Keratinocyte (primary cell): ENCODE measurements around the gene SRD5A1. TPM values are rescaled to one million over a fixed set of nuclear protein-coding genes. Genes with fewer than 3 reads are reported as not detected.

Experiments used
- DNase-seq: peaks from one replicate; pipeline ENCODE4 v3.0.0-alpha.2; 2011; ENCODE audit warnings: low read depth, missing footprints, low spot score
- FAIRE-seq: peaks from 2 replicates; lab custom pipeline; 2011; peaks lifted over from hg19 to GRCh38; lab: Jason Lieb, UNC
- H2AFZ ChIP-seq: 2 replicates; pipeline ENCODE4 v1.6.0; 2012; ENCODE audit warnings: low read length, control low read depth, inconsistent platforms; ENCODE audit not compliant: control insufficient read depth
- H3K27ac ChIP-seq: 2 replicates; pipeline ENCODE4 v1.5.1; 2011; ENCODE audit warnings: low read length; ENCODE audit not compliant: control insufficient read depth, insufficient read depth
- H3K27me3 ChIP-seq: 3 replicates; pipeline ENCODE4 v1.6.0; 2011; ENCODE audit warnings: low read length; ENCODE audit not compliant: control insufficient read depth, insufficient read depth; ENCODE audit errors: extremely low read depth
- H3K36me3 ChIP-seq, 2 experiments: 2 replicates in 1 of 2; 3 replicates in 1 of 2; pipeline ENCODE4 v1.5.1; 2011; ENCODE audit warnings: low read length in 2 of 2, mild to moderate bottlenecking in 1 of 2; ENCODE audit not compliant: control insufficient read depth in 2 of 2, insufficient read depth in 2 of 2; ENCODE audit errors: extremely low read depth in 1 of 2
- H3K4me1 ChIP-seq: 3 replicates; pipeline ENCODE4 v1.5.1; 2011; ENCODE audit warnings: low read length; ENCODE audit not compliant: control insufficient read depth, insufficient read depth; ENCODE audit errors: extremely low read depth
- H3K4me2 ChIP-seq: 3 replicates; pipeline ENCODE4 v1.6.0; 2011; ENCODE audit warnings: low read depth, low read length; ENCODE audit not compliant: control insufficient read depth, insufficient read depth; ENCODE audit errors: extremely low read depth
- H3K4me3 ChIP-seq, 3 experiments: fragments of 200-600 bp in 1 of 3; sonication (generic) in 1 of 3; 2 replicates in 2 of 3; 3 replicates in 1 of 3; pipeline ENCODE4 v1.5.1; 2011 to 2016; ENCODE audit warnings: low read length in 3 of 3, mild to moderate bottlenecking in 3 of 3, control low read depth in 2 of 3, inconsistent platforms in 1 of 3, low read depth in 1 of 3, mixed read lengths in 1 of 3, mixed run types in 1 of 3, moderate library complexity in 1 of 3; ENCODE audit not compliant: control insufficient read depth in 2 of 3, insufficient read depth in 2 of 3; ENCODE audit errors: extremely low read depth in 1 of 3
- H3K79me2 ChIP-seq: 2 replicates; pipeline ENCODE4 v1.6.0; 2012; ENCODE audit warnings: low read length; ENCODE audit not compliant: control insufficient read depth, insufficient read depth
- H3K9ac ChIP-seq: 3 replicates; pipeline ENCODE4 v1.6.0; 2011; ENCODE audit warnings: low read length; ENCODE audit not compliant: control insufficient read depth, insufficient read depth; ENCODE audit errors: extremely low read depth
- H3K9me1 ChIP-seq: 3 replicates; pipeline ENCODE4 v1.6.0; 2011; ENCODE audit warnings: low read length; ENCODE audit not compliant: control insufficient read depth, insufficient read depth; ENCODE audit errors: extremely low read depth
- H3K9me3 ChIP-seq: 2 replicates; pipeline ENCODE4 v1.5.1; 2012; ENCODE audit warnings: low read depth, low read length; ENCODE audit not compliant: control insufficient read depth
- H4K20me1 ChIP-seq: 3 replicates; pipeline ENCODE4 v1.6.0; 2011; ENCODE audit warnings: low read length; ENCODE audit not compliant: control insufficient read depth, insufficient read depth; ENCODE audit errors: extremely low read depth
- CTCF ChIP-seq, 3 experiments: IDR thresholded peaks in 1 of 3; conservative IDR thresholded peaks in 1 of 3; optimal IDR thresholded peaks in 1 of 3; 2 replicates in 2 of 3; 3 replicates in 1 of 3; pipeline versions ENCODE3 to v1.5.1; 2011; ENCODE audit warnings: low read length in 3 of 3, mild to moderate bottlenecking in 3 of 3, moderate library complexity in 2 of 3, control low read depth in 1 of 3, inconsistent platforms in 1 of 3; ENCODE audit not compliant: insufficient read depth in 2 of 3; ENCODE audit errors: extremely low read depth in 1 of 3
- EZH2 ChIP-seq: IDR thresholded peaks from one replicate; pipeline ENCODE4 v1.6.1; 2012; ENCODE audit warnings: inconsistent platforms, mild to moderate bottlenecking, low read length, moderate library complexity
- dilution Hi-C: fragments of 300-500 bp; cut with MboI; formaldehyde crosslinking; loops from one replicate; pipeline ENCODE4 v1.7.0; 2020; ENCODE audit warnings: low sequenced_read_pairs; ENCODE audit not compliant: extremely low pct_ligation_motif_present
- polyA plus RNA-seq, 5 experiments: library from polyadenylated mRNA; depleted of rRNA in 3 of 5; stranded (reverse) in 3 of 5; stranded (forward) in 1 of 5; unstranded in 1 of 5; fragments of >200 nt; gene quantifications; 1 replicate in 1 of 5; 2 replicates in 3 of 5; 3 replicates in 1 of 5; pipeline versions ENCODE4 v1.2.1 to v1.2.3, GENCODE V29; 2011 to 2012; ENCODE audit warnings: missing spikeins in 2 of 5, low read depth in 1 of 5, low replicate concordance in 1 of 5

Gene SRD5A1
- polyA plus RNA-seq, 1 donor (not counting 4 experiments of a cell fraction or from before 2014, with no cell fraction given) = 35.4 TPM

- FAIRE-seq (no peak), DNase-seq (no peak)
- peaks cover 44 to 54% of the 10 kb centered on the region in 2 experiments for H3K36me3 ChIP-seq
- peaks cover 8% of the 10 kb centered on the region for H4K20me1 ChIP-seq
- no peaks in the 10 kb centered on the region for H3K4me1 ChIP-seq
- H2AFZ ChIP-seq = no peak overlapping the region
- no peak for TF ChIP-seq CTCF (optimal IDR thresholded peaks at IDR 0.05 in 1 of 3, IDR thresholded peaks at IDR 0.05 in 1 of 3, conservative IDR thresholded peaks at IDR 0.05 in 1 of 3; ENCODE audit: extremely low read depth in 1 of 3, insufficient read depth in 2 of 3, low read length in 3 of 3)
- no peak for TF ChIP-seq EZH2
- no peaks in the 10 kb centered on the region for H3K9me1 ChIP-seq
- H3K27me3 ChIP-seq = no peaks in the 10 kb centered on the region
- dilution Hi-C loops = no loop called here
- no peak overlapping the region for H3K27ac ChIP-seq
- no peaks in the 10 kb centered on the region for H3K9me3 ChIP-seq
- no peak overlapping the region for H3K4me2 ChIP-seq
- no peak overlapping the region for H3K4me3 ChIP-seq
- no peak overlapping the region for H3K9ac ChIP-seq
- H3K79me2 ChIP-seq = peaks cover 81% of the 10 kb centered on the region
Measured at GRCh38 chr5:6623941-6624340, 9.3 kb upstream of the SRD5A1 start.

GRCh38 chr5:6626508-6626907 is 6.7 kb upstream of the SRD5A1 start:
- H3K36me3 ChIP-seq = peaks cover 43 to 61% of the 10 kb centered on the region in 2 experiments
- H4K20me1 ChIP-seq = peaks cover 17% of the 10 kb centered on the region
- TF ChIP-seq CTCF (optimal IDR thresholded peaks at IDR 0.05 in 1 of 3, IDR thresholded peaks at IDR 0.05 in 1 of 3, conservative IDR thresholded peaks at IDR 0.05 in 1 of 3; ENCODE audit: extremely low read depth in 1 of 3, insufficient read depth in 2 of 3, low read length in 3 of 3) (no peak), EZH2 (no peak)
- dilution Hi-C loops = no loop called here
- no peaks in the 10 kb centered on the region for H3K9me3 ChIP-seq
- peaks cover 3% of the 10 kb centered on the region for H3K9me1 ChIP-seq
- no peak for DNase-seq
- H3K9ac ChIP-seq = no peak overlapping the region
- no peak overlapping the region for H2AFZ ChIP-seq
- peaks cover 5% of the 10 kb centered on the region for H3K4me1 ChIP-seq
- no peak overlapping the region for H3K27ac ChIP-seq
- peaks cover 92% of the 10 kb centered on the region for H3K79me2 ChIP-seq
- H3K4me2 ChIP-seq = no peak overlapping the region
- FAIRE-seq = no peak
- H3K4me3 ChIP-seq = no peak overlapping the region
- H3K27me3 ChIP-seq = no peaks in the 10 kb centered on the region
